ENCODE data around the gene DLGAP4. TPM values are rescaled to one million over a fixed set of nuclear protein-coding genes. Genes with fewer than 3 reads are reported as not detected.

The DLGAP4 gene
- total and polyA plus RNA-seq, 10 donors = 12.0 to 60.9 (median 45.9) TPM

- no peak overlapping the region for H3K4me3 ChIP-seq
- no peak for DNase-seq
- peaks cover 0 to 6% (median 0%) of the 10 kb centered on the region in 8 donors for H3K9me3 ChIP-seq
- intact Hi-C loops (cut with DNase I; ENCODE audit: low total_unique reads) = no loop called here
- no peak for TF ChIP-seq POLR2A (IDR thresholded peaks at IDR 0.05)
- no peak for TF ChIP-seq CTCF (IDR thresholded peaks at IDR 0.05 in 8 of 11, conservative IDR thresholded peaks at IDR 0.05 in 3 of 11)
- no peak for TF ChIP-seq POLR2AphosphoS5 (IDR thresholded peaks at IDR 0.05)
- H3K4me1 ChIP-seq = no peaks in the 10 kb centered on the region
- peaks cover 0 to 11% (median 0%) of the 10 kb centered on the region in 7 donors for H3K27me3 ChIP-seq (replicated peaks in 1 of 7)
- no peaks in the 10 kb centered on the region for H3K36me3 ChIP-seq
- WGBS, 5 donors = 60 to 74% (median 68%) methylated on average over 9 to 11 of the region's 11 CpGs
- H3K27ac ChIP-seq = no peak overlapping the region
These were observed 46.9 kb downstream of the DLGAP4 start for GRCh38 chr20:36352843-36353553.

GRCh38 chr20:36353740-36354139 is 47.6 kb downstream of the DLGAP4 start:
- 65 to 76% (median 72%) methylated on average over 9 of the region's 9 CpGs for WGBS, 5 donors
- Histone ChIP-seq H3K9me3 (peaks cover 0 to 6% (median 0%) of the 10 kb centered on the region in 8 donors), H3K36me3 (no peaks in the 10 kb centered on the region), H3K4me3 (no peak overlapping the region), H3K27me3 (replicated peaks in 1 of 7) (peaks cover 0 to 14% (median 0%) of the 10 kb centered on the region in 7 donors), H3K4me1 (no peaks in the 10 kb centered on the region), H3K27ac (no peak overlapping the region)
- intact Hi-C loops (cut with DNase I; ENCODE audit: low total_unique reads) = no loop called here
- DNase-seq = no peak
- TF ChIP-seq POLR2A (IDR thresholded peaks at IDR 0.05) = no peak
- no peak for TF ChIP-seq POLR2AphosphoS5 (IDR thresholded peaks at IDR 0.05)
- no peak for TF ChIP-seq CTCF (IDR thresholded peaks at IDR 0.05 in 8 of 11, conservative IDR thresholded peaks at IDR 0.05 in 3 of 11)

GRCh38 chr20:36355469-36356171 is 49.5 kb downstream of the DLGAP4 start:
- no peak for DNase-seq
- Histone ChIP-seq H3K4me3 (no peak overlapping the region), H3K27me3 (replicated peaks in 1 of 7) (peaks cover 0 to 23% (median 0%) of the 10 kb centered on the region in 7 donors), H3K9me3 (peaks cover 0 to 6% (median 0%) of the 10 kb centered on the region in 8 donors), H3K4me1 (no peaks in the 10 kb centered on the region), H3K36me3 (no peaks in the 10 kb centered on the region), H3K27ac (no peak overlapping the region)
- intact Hi-C loops (cut with DNase I; ENCODE audit: low total_unique reads) = no loop called here
- TF ChIP-seq POLR2AphosphoS5 (IDR thresholded peaks at IDR 0.05) (no peak), POLR2A (IDR thresholded peaks at IDR 0.05) (no peak), CTCF (IDR thresholded peaks at IDR 0.05 in 8 of 11, conservative IDR thresholded peaks at IDR 0.05 in 3 of 11) (no peak)
- WGBS, 5 donors = 81 to 93% (median 86%) methylated on average over 5 of the region's 5 CpGs
